Ammon's horn (tissue), 1 donor: ENCODE measurements around the gene VIPR2.
"Not testable (repeated sequence)": the region's sequence is repeated elsewhere in the genome, so short reads cannot be mapped to it uniquely, and the experiment has no call there.

Experiments
- DNase-seq: peaks from one replicate; pipeline ENCODE4 v3.0.0-alpha.2; 2016; ENCODE audit warnings: low spot score

The VIPR2 gene

GRCh38 chr7:159010411-159010810 is 134.3 kb downstream of the VIPR2 start:
- no peak for DNase-seq

DNA sequence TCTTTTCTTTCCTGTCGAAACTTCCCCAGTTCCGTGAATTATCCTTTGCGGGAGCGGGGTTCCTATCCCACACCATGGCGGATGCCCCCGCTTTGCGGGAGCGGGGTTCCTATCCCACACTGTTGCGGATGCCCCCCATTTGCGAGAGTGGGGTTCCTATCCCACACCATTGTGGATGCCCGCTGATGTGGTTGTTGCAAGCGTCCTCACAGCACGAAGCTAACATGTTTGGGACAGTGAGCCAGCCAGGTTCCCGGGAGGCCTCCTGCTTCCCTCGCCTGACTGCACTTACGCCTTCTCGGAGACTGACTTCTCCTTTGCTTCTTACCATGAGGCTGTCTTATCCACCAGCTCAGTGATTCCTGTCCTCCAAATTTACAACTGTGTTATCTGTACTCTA is 134.7 kb downstream of the VIPR2 start:
- DNase-seq, result no peak

- no peak for DNase-seq
These were observed 136.2 kb downstream of the VIPR2 start for GRCh38 chr7:159008417-159008816.

- no peak for DNase-seq
These were observed 136.7 kb downstream of the VIPR2 start for GRCh38 chr7:159007996-159008389.

DNA sequence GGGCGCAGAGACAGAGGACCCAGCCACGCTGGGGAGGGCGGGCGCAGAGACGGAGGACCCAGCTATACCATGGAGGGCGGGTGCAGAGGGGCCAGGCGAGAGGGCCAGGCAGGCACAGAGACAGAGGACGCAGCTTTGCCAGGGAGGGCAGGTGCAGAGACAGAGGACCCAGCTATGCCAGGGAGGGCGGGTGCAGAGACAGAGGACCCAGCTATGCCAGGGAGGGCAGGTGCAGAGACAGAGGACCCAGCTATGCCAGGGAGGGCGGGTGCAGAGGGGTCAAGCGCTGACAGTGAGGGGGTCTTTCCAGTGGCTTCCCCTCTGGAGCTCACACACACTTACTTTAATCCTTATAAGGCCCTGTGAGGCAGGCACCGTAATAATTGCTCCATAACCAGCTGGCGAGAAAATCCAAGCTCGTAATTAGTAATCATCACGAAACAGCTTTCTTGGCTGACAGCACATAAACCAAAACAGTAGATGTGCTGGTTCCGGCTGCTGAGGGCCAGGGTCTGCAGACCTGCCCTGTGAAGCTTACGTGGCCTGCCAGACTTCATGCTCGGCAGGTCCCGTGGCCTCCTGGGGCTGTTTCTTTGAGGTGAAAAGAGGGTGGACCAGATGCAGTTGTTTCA is 137.2 kb downstream of the VIPR2 start:
- peak; percentile 26 for DNase-seq

- DNase-seq, result no peak
These were observed 138.0 kb downstream of the VIPR2 start for GRCh38 chr7:159006610-159007130.

DNA sequence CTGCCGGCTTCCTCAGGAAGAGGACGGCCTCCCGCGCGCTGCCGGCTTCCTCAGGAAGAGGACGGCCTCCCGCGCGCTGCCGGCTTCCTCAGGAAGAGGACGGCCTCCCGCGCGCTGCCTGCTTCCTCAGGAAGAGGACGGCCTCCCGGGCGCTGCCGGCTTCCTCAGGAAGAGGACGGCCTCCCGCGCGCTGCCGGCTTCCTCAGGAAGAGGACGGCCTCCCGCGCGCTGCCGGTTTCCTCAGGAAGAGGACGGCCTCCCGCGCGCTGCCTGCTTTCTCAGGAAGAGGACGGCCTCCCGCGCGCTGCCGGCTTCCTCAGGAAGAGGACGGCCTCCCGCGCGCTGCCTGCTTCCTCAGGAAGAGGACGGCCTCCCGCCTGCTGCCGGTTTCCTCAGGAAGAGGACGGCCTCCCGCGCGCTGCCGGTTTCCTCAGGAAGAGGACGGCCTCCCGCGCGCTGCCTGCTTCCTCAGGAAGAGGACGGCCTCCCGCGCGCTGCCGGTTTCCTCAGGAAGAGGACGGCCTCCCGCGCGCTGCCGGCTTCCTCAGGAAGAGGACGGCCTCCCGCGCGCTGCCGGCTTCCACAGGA is 138.6 kb downstream of the VIPR2 start:
- not testable (repeated sequence) for DNase-seq

DNA sequence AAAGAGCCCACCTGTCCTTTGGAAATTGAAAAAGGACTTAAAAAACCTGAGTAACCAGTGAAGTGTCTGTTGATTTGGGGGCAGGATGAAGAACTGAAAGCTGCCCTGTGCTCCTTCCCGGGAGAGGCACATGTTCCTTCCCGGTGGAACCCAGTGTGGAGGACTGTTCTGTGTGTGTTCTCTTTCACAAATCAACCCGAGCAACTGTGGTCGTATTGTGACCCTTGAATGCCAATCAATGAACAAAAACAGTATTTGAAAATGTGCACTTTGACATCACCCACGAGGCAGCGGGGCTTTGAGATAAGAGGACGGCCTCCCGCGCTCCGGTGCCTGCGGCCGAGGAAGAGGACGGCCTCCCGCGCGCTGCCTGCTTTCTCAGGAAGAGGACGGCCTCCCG is 139.0 kb downstream of the VIPR2 start:
- DNase-seq, result no peak

- no peak for DNase-seq
These were observed 140.3 kb downstream of the VIPR2 start for GRCh38 chr7:159004411-159004810.

GRCh38 chr7:159001811-159002210 is 142.9 kb downstream of the VIPR2 start:
- DNase-seq, result no peak

DNA sequence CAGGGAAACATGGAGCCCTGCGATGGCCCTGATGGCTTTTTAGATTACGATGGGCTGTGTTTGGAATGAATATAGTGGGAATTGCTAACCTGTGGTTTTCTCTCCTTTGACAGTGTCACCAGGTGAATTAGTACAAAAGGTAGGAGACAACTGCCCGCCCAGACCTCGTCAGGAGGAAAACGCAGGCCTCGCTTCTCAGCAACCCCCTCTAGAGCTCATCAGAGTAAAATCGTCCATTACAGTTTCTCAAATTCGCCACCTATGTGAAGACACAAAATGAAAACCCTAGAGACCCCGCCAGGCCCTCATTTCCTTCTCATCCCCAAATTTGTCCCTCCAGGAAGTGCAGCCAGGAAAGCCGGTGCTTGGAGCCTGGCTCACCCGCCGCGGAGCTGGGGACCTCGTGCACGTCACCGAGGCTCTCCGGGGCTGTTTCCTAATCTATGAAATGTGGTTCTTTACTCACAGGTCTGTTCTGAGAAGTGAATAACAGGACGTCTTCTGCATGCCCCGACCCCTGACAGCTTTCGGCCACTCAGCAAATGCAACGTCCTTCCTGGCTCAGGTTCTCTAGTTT is 143.7 kb downstream of the VIPR2 start:
- no peak for DNase-seq

DNA sequence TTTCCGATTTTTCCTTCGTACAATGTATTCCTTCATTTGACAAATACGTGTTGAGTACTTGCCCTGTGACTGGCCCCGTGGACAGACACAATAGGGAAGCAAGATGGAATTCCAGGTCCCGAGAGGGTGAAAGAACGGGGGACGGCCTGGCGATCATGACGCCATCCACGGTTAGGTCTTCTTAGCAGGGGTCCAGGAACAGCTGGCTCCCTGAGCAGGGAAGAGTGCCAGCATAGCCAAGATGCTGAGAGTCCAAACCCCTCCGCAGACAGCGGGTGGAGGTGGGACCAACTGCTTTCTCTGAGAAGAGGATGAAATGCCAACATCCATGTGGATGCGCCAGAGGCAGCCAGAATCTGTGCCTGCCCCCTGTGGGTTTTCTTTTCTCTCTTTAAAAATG is 144.6 kb downstream of the VIPR2 start:
- DNase-seq, result no peak

DNA sequence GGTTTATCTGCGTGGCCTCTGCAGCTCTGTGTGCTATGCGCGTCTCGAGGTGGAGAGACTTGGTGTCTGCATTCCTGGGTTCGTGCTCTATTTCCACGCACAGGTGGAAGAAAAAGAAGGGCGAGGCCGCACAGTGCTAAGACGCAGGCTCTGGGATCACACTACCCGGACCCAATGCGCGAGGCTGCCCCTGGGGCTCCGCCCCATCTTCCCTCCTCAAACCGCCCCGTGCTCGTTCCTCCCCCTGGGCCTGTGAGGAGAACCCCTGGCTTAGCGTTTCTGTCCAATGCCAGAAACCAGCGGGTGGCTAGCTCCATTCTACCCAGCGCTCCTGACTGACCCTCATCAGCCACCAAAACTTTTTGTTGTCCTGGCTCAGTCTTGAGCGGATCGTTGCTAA is 145.2 kb downstream of the VIPR2 start:
- DNase-seq, result no peak

DNA sequence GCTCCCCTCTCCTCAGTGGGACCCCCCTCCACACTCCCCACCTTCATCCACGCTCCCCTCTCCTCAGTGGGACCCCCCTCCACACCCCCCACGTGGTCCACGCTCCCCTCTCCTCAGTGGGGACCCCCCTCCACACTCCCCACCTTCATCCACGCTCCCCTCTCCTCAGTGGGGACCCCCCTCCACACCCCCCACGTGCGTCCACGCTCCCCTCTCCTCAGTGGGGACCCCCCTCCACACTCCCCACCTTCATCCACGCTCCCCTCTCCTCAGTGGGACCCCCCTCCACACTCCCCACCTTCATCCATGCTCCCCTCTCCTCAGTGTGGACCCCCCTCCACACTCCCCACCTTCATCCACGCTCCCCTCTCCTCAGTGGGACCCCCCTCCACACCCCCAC is 146.4 kb downstream of the VIPR2 start:
- DNase-seq, result not testable (repeated sequence)

DNA sequence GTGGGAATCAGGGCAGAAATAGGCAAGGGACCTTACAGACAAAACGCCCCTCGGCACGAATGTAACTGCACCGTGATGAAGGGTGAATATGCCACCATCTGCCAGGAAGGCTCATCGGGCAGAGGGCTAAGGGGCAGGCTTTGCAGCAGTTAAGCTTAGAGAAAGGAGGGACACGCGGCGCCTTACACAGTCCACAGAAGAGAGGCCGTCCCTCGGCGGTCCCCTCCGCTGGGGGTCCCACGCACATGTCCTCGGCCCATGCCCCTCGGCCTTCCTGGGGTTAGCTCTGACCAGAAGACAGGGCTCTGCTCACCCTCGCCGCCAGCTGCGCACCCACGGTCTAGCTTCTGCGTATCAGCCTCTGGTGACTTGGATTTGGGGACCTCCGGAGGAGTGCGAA is 147.2 kb downstream of the VIPR2 start:
- DNase-seq, result no peak

GRCh38 chr7:158997110-158997453 is 147.6 kb downstream of the VIPR2 start:
- no peak for DNase-seq

- no peak for DNase-seq
These were observed 148.2 kb downstream of the VIPR2 start for GRCh38 chr7:158996214-158997109.

DNA sequence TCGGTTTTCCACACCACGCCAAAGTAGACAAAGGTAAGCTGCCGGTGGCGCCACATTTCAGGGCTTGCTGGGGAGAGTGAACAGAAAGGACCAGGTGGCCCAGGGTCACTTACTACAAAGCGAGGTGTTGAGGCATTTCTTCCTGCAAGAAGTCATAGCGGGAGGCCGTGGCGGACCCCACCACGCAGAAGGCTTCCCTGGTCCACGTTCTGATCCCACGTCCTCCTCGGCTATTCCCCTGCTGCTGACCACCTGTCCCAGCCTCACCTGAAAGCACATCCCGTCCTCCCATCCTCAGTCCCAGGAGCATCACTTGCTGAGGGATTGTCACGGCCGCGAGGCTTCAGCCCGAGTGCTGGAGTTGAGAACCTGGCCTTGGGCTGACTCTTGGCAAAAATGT is 149.2 kb downstream of the VIPR2 start:
- DNase-seq, result no peak

GRCh38 chr7:158994687-158995086 is 150.0 kb downstream of the VIPR2 start:
- DNase-seq, result no peak

GRCh38 chr7:158993591-158993990 is 151.1 kb downstream of the VIPR2 start:
- no peak for DNase-seq

GRCh38 chr7:158992759-158993158 is 151.9 kb downstream of the VIPR2 start:
- DNase-seq, result no peak

GRCh38 chr7:158991824-158992621 is 152.6 kb downstream of the VIPR2 start:
- no peak for DNase-seq
